ENCODE measurements around the gene BRMS1L. TPM values are rescaled to one million over a fixed set of nuclear protein-coding genes. Genes with fewer than 3 reads are reported as not detected.

Gene BRMS1L
- total and polyA plus RNA-seq, 9 of the 15 experiments (the other 6 are each of a cell fraction or from before 2014, with no cell fraction given), result 1.2 to 4.7 (median 3.3) TPM

DNA sequence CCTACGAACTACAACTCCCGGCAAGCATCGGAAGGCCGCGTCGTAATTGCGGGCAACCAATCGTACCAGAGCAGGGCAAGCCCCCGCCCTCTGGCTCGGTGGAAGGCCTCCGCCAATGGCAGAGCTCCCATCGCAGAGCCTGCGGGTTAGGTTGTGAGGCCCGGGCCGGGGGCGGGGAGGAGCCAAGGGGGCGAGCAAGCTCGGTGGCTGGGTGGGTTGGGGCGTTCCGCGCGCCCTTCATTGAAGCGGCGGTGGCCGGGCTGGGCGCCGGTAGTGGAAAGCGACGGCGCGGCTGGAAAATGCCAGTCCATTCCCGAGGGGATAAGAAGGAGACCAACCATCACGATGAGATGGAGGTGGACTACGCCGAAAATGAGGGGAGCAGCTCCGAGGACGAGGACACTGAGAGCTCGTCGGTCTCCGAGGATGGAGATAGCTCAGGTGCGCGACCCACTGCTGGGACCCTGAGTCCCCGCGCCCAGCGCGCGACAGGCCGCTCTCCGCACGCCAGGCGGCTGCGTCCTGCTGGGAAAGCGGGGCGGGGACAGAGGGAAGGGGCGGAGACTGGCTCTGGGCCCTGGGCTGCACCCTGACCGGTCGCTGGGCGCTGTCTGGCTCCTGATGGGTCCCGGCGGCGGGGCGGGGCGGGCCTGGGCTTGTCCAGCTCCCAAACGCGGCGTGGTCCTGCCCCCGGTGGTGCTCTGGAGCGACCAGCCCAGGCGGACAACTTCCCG is at the start of gene BRMS1L (continued):
- TF ChIP-seq PML (IDR thresholded peaks at IDR 0.05; ENCODE audit: low read length) (peak; percentile 57; the same call in 1 of the 2 replicates), NR3C1 (CRISPR knock-in tag; IDR thresholded peaks at IDR 0.05) (no peak), SMC3 (conservative IDR thresholded peaks at IDR 0.05; ENCODE audit: insufficient read depth, low read depth, low read length) (no peak), RCOR1 (IDR thresholded peaks at IDR 0.05; ENCODE audit: borderline replicate concordance in 1 of 2, low read depth in 2 of 2, low read length in 2 of 2) (0 out of 4 replicates have a peak, but pooled peaks of 1 of the 2 experiments have one; percentile 13), ZNF436 (CRISPR knock-in tag; IDR thresholded peaks at IDR 0.05) (no peak), FOXA3 (CRISPR knock-in tag; conservative IDR thresholded peaks at IDR 0.05 in 1 of 2, IDR thresholded peaks at IDR 0.05 in 1 of 2) (no peak), ZNF707 (CRISPR knock-in tag; conservative IDR thresholded peaks at IDR 0.05) (no peak), ILF3 (IDR thresholded peaks at IDR 0.05; ENCODE audit: borderline replicate concordance) (no peak), ZNF212 (CRISPR knock-in tag; IDR thresholded peaks at IDR 0.05) (no peak), ZNF143 (CRISPR knock-in tag; IDR thresholded peaks at IDR 0.05) (peak; percentile 92)
- TF ChIP-seq, protein P1, sequence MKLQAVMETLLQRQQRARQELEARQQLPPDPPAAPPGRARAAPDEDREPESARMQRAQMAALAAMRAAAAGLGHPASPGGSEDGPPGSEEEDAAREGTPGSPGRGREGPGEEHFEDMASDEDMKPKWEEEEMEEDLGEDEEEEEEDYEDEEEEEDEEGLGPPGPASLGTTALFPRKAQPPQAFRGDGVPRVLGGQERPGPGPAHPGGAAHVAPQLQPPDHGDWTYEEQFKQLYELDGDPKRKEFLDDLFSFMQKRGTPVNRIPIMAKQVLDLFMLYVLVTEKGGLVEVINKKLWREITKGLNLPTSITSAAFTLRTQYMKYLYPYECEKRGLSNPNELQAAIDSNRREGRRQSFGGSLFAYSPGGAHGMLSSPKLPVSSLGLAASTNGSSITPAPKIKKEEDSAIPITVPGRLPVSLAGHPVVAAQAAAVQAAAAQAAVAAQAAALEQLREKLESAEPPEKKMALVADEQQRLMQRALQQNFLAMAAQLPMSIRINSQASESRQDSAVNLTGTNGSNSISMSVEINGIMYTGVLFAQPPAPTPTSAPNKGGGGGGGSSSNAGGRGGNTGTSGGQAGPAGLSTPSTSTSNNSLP (IDR thresholded peaks at IDR 0.05; ENCODE audit: borderline replicate concordance, low read depth, low read length), result no peak
- TF ChIP-seq, protein P2, sequence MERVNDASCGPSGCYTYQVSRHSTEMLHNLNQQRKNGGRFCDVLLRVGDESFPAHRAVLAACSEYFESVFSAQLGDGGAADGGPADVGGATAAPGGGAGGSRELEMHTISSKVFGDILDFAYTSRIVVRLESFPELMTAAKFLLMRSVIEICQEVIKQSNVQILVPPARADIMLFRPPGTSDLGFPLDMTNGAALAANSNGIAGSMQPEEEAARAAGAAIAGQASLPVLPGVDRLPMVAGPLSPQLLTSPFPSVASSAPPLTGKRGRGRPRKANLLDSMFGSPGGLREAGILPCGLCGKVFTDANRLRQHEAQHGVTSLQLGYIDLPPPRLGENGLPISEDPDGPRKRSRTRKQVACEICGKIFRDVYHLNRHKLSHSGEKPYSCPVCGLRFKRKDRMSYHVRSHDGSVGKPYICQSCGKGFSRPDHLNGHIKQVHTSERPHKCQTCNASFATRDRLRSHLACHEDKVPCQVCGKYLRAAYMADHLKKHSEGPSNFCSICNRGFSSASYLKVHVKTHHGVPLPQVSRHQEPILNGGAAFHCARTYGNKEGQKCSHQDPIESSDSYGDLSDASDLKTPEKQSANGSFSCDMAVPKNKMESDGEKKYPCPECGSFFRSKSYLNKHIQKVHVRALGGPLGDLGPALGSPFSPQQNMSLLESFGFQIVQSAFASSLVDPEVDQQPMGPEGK (CRISPR knock-in tag; IDR thresholded peaks at IDR 0.05; ENCODE audit: borderline replicate concordance), result no peak
- TF ChIP-seq, protein P3, sequence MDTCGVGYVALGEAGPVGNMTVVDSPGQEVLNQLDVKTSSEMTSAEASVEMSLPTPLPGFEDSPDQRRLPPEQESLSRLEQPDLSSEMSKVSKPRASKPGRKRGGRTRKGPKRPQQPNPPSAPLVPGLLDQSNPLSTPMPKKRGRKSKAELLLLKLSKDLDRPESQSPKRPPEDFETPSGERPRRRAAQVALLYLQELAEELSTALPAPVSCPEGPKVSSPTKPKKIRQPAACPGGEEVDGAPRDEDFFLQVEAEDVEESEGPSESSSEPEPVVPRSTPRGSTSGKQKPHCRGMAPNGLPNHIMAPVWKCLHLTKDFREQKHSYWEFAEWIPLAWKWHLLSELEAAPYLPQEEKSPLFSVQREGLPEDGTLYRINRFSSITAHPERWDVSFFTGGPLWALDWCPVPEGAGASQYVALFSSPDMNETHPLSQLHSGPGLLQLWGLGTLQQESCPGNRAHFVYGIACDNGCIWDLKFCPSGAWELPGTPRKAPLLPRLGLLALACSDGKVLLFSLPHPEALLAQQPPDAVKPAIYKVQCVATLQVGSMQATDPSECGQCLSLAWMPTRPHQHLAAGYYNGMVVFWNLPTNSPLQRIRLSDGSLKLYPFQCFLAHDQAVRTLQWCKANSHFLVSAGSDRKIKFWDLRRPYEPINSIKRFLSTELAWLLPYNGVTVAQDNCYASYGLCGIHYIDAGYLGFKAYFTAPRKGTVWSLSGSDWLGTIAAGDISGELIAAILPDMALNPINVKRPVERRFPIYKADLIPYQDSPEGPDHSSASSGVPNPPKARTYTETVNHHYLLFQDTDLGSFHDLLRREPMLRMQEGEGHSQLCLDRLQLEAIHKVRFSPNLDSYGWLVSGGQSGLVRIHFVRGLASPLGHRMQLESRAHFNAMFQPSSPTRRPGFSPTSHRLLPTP (IDR thresholded peaks at IDR 0.05; ENCODE audit: borderline replicate concordance, extremely low read depth, insufficient read length), result no peak
- TF ChIP-seq, protein P4, sequence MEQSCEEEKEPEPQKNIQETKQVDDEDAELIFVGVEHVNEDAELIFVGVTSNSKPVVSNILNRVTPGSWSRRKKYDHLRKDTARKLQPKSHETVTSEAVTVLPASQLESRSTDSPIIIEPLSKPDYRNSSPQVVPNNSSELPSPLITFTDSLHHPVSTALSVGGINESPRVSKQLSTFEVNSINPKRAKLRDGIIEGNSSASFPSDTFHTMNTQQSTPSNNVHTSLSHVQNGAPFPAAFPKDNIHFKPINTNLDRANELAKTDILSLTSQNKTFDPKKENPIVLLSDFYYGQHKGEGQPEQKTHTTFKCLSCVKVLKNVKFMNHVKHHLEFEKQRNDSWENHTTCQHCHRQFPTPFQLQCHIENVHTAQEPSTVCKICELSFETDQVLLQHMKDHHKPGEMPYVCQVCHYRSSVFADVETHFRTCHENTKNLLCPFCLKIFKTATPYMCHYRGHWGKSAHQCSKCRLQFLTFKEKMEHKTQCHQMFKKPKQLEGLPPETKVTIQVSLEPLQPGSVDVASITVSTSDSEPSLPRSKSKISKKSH (CRISPR knock-in tag; IDR thresholded peaks at IDR 0.05), result no peak

All from K562 (cell line).